Motor neuron (in vitro differentiated cells): ENCODE results near the gene ITGAX. TPM values are rescaled to one million over a fixed set of nuclear protein-coding genes. Genes with fewer than 3 reads are reported as not detected.

Experiments used
- ATAC-seq, 8 experiments: fragments of 200-7000 bp; cut with Tn5 transposase; replicated peaks in 6 of 8; 2 replicates each; pipeline ENCODE4 v1.8.0; 2021; ENCODE audit warnings: mild to moderate bottlenecking in 8 of 8, moderate library complexity in 8 of 8
- H3K27ac ChIP-seq, 2 donors: fragments of 250-450 bp; sonication (Bioruptor Pico); 2 replicates each; pipeline ENCODE4 v1.9.0; 2021; ENCODE audit warnings: antibody characterized with exemption in 2 of 2, mild to moderate bottlenecking in 2 of 2, moderate library complexity in 1 of 2
- H3K4me1 ChIP-seq, 2 donors: fragments of 250-450 bp; sonication (Bioruptor Pico); replicated peaks in 1 of 2; 2 replicates each; pipeline ENCODE4 v1.6.1; 2021; ENCODE audit warnings: antibody characterized with exemption in 2 of 2, mild to moderate bottlenecking in 2 of 2, moderate library complexity in 1 of 2
- H3K4me3 ChIP-seq, 5 donors: fragments of 250-450 bp; sonication (Bioruptor Pico); 2 replicates each; pipeline ENCODE4 v1.9.0; 2021; ENCODE audit warnings: antibody characterized with exemption in 5 of 5, mild to moderate bottlenecking in 5 of 5, moderate library complexity in 4 of 5
- WGBS, 10 experiments: fragments of 450-650 bp; shearing (Covaris generic); methylation state at CpG; one replicate each; pipeline ENCODE4 v1.0.0; 2022; 5-methylcytosine and 5-hydroxymethylcytosine counted together
- in situ Hi-C, 9 experiments: fragments of 400-800 bp; cut with MboI; loops; one replicate each; pipeline ENCODE4 v1.15.0; 2021; ENCODE audit warnings: low sequenced_read_pairs in 9 of 9, low pct_unique_long_range_greater_than_20kb in 2 of 9; ENCODE audit not compliant: unreplicated experiment in 9 of 9
- total RNA-seq, 8 experiments: library from RNA; unstranded; fragments of 300-600 nt; gene quantifications; 2 replicates each; pipeline versions ENCODE4 v1.2.3 to v1.2.4, GENCODE V29; 2022

The ITGAX gene
- total RNA-seq, 8 experiments from 2014 or later, result 0.08 to 90.0 (median 1.00) TPM; not detected in 3

DNA sequence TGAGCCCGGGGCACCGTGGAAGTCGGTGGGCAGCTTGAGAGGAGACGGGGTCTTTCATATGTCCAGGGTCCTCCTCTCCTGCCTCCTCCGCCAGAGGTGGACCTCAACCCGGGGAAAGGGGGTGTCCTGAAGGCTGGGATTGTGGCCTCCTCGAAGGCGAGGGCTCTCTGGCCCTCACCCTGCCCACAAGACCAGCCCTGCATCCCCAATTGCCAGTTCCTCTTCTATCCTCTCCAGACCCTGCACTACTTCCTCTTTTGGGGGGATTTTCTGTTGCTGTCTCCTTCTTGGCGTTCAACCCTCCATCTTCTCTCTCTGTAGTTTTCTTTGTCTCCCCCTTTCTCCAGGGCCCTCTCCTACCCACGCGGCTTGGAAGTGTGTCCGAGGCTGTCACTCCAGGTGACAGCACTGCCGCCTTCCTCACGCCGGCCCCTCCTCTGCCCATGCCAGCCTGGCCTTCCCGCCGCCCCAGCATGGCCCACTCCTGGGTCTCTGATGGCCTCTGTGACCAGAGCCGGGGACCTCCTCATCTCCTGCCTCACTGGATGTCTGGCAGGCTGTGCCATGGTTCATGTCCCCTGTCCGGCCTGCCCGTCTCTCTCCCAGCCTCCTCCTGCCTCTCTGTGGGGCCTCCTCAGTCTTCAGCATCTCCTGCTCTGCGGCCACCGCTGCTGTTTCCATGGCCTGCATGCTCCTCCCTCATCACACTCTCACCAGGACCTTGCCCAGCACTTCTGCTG, 2.4 kb upstream of the ITGAX start:
- H3K4me1 ChIP-seq, result no peaks in the 10 kb centered on the region
- H3K4me3 ChIP-seq, result no peak overlapping the region
- 63 to 94% (median 76%) methylated on average over 3 to 9 of the region's 22 CpGs; no CpG with 5 or more reads in 2 of the 10 experiments for WGBS, 10 experiments
- H3K27ac ChIP-seq, result no peak overlapping the region
- ATAC-seq, result no peak
- in situ Hi-C loops, result no loop called here

DNA sequence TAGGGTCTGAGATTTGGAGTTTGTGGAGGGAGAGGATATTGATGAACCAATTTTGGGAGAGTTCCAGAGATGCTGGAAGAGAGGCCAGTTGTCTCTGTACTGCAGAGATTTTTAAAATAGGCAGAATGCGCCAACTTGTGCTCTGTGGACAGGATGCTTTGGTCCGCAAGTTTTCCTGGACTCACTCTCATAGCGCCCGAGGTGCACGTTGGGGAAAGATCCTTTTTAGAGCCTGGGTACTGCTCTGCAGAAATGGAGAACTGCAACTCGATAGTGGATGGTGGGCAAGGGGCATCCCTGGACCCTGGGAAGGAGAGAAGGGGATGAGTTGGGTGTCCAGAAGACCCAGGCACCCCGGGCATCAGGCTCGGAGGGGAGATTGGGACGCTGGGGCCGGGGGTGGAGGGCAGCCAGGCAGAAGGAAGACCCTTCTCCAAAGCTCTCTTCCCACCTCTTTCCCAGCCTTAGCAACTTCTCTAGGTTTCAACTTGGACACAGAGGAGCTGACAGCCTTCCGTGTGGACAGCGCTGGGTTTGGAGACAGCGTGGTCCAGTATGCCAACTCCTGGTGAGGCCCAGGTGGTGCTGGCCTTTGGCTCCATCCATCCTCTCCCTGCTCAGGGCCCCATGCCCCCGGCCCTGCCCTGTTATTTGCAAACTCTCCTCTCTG, 590 bp downstream of the ITGAX start:
- ATAC-seq, result peak in 1 of 8 experiments; percentile 2
- no peaks in the 10 kb centered on the region for H3K4me1 ChIP-seq
- WGBS, 10 experiments, result 14 to 100% (median 80%) methylated on average over 1 to 7 of the region's 14 CpGs; no CpG with 5 or more reads in 4 of the 10 experiments
- H3K27ac ChIP-seq, result no peak overlapping the region
- in situ Hi-C loops, result no loop called here
- H3K4me3 ChIP-seq, result no peak overlapping the region

DNA sequence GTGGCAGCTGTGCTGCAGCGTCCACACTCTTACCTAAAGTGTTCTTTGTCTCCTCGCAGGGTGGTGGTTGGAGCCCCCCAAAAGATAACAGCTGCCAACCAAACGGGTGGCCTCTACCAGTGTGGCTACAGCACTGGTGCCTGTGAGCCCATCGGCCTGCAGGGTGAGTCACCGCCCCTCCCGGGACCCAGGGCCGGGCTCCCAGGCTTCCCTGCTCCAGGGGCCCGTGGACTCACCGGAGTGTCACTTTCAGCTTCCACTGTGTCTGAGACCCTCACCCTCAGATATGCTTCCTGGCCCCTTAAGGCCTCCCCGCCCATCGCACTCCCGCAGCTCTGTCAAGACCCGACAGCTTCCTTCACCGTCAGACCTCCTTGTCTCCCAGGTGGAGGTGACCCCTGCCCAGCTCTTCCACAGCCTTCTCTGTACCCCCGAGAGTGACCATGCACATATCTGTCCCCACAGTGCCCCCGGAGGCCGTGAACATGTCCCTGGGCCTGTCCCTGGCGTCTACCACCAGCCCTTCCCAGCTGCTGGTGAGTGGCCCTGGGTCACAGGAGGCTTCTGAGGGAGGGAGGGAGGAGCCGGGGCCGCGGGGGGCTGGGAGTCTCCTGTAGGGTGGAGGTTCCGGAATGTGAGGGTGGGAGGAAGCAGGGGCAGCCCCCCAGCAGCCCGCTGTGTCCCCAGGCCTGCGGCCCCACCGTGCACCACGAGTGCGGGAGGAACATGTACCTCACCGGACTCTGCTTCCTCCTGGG, 1.8 kb downstream of the ITGAX start:
- no peaks in the 10 kb centered on the region for H3K4me1 ChIP-seq
- no peak overlapping the region for H3K4me3 ChIP-seq
- WGBS, 10 experiments, result 57 to 100% (median 82%) methylated on average over 1 to 9 of the region's 28 CpGs; no CpG with 5 or more reads in 4 of the 10 experiments
- ATAC-seq, result no peak
- in situ Hi-C loops, result no loop called here
- no peak overlapping the region for H3K27ac ChIP-seq

- no peak overlapping the region for H3K27ac ChIP-seq
- ATAC-seq, result no peak
- in situ Hi-C loops, result no loop called here
- 0 to 98% (median 77%) methylated on average over 1 to 14 of the region's 18 CpGs; no CpG with 5 or more reads in 2 of the 10 experiments for WGBS, 10 experiments
- no peak overlapping the region for H3K4me3 ChIP-seq
- H3K4me1 ChIP-seq, result no peaks in the 10 kb centered on the region
Measured at GRCh38 chr16:31357324-31358109, 2.5 kb downstream of the ITGAX start.

DNA sequence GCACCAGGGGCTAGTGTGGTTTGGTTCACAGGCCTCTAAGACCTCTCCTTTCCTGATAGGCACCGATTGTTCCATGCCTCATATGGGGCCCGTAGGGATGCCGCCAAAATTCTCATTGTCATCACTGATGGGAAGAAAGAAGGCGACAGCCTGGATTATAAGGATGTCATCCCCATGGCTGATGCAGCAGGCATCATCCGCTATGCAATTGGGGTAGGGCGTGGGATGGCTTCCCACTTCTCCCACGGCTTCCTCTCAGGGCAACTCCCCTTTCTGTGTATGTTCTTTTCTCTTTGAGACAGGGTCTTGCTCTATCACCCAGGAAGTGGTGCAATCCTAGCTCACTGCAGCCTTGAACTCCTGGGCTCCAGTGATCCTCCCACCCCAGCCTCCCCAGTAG, 5.3 kb downstream of the ITGAX start:
- Histone ChIP-seq H3K4me3 (no peak overlapping the region), H3K4me1 (no peaks in the 10 kb centered on the region), H3K27ac (no peak overlapping the region)
- in situ Hi-C loops, result no loop called here
- ATAC-seq, result peak in 1 of 8 experiments; percentile 2
- WGBS, 10 experiments, result 10 to 92% (median 79%) methylated on average over 2 to 3 of the region's 7 CpGs; no CpG with 5 or more reads in 7 of the 10 experiments

DNA sequence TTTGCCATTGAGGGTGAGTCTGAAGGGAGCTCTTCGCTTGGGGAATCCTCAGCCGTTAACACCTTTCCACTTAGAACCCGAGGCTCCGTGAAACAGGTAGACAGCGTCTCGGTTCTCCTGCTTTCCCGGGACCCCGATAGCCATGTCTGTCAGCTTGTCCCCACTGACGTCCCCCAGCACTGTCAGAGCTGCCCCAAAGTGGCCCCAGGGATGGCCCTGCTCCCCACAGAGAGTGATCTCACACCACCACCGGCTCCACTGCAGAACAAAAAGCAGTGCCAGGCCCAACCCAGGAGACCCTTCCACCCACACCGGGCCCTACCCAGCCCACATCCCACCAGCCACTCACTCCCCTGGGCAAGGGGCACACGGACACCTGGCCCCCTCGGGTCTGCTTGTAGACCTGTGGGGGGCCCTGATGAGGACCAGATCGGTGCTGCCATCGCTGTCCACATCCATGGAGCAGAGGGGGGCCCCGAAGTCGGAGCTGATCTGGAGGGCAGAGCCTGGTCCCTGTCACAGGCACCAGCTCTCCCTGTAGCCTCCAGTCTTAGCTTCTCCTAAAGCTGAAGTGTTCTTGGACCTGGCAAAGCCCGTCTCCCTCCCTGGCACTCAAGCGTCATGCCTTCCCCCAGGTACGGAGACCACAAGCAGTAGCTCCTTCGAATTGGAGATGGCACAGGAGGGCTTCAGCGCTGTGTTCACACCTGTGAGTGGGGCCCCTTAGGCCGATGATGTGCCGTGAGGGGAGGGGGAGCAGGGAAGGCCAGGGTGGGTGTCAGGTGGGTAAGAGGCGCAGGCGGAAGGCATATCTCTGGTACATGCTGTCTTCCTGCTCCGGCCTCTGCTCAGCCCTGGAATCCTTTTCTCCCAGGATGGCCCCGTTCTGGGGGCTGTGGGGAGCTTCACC, 6.5 kb downstream of the ITGAX start:
- in situ Hi-C loops, result no loop called here
- ATAC-seq, result no peak

GRCh38 chr16:31362476-31363405, 7.8 kb downstream of the ITGAX start:
- Histone ChIP-seq H3K4me1 (no peaks in the 10 kb centered on the region), H3K4me3 (no peak overlapping the region), H3K27ac (no peak overlapping the region)
- no peak for ATAC-seq
- in situ Hi-C loops, result no loop called here
- WGBS, 10 experiments, result 100% methylated on average over 1 of the region's 26 CpGs; no CpG with 5 or more reads in 9 of the 10 experiments

More for the DNA sequence above, 6.5 kb downstream of the ITGAX start:
- Histone ChIP-seq H3K27ac (no peak overlapping the region), H3K4me1 (no peaks in the 10 kb centered on the region), H3K4me3 (no peak overlapping the region)
- 50 to 100% (median 69%) methylated on average over 1 to 10 of the region's 28 CpGs; no CpG with 5 or more reads in 3 of the 10 experiments for WGBS, 10 experiments

DNA sequence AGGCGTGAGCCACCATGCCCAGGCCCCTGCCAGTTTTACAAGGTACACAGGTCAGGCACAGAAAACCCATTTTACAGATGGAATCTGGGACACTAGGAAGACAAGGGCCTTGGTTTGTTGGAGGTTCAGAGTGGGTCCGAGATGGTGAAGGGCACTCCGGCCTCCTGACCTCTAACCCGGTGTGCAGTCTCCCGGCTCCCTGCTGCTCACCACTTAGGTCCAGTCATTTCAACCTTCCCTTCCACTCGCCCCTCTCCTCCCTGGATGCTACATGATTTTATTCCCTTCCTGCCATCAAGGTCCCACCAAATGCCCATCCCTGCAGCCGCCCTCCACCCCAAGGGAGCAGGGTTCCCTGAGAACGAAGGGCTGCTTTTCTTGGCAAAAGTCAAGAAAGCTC, 8.7 kb downstream of the ITGAX start:
- H3K4me3 ChIP-seq, result no peak overlapping the region
- no peak for ATAC-seq
- H3K27ac ChIP-seq, result no peak overlapping the region
- H3K4me1 ChIP-seq, result no peaks in the 10 kb centered on the region
- in situ Hi-C loops, result no loop called here
- whole genome bisulfite sequencing, 10 experiments, result 40 to 93% (median 68%) methylated on average over 1 to 7 of the region's 8 CpGs; no CpG with 5 or more reads in 2 of the 10 experiments

GRCh38 chr16:31364421-31364820, 9.4 kb downstream of the ITGAX start:
- in situ Hi-C loops, result no loop called here
- 27 to 67% (median 59%) methylated on average over 2 to 5 of the region's 6 CpGs; no CpG with 5 or more reads in 3 of the 10 experiments for WGBS, 10 experiments
- ATAC-seq, result no peak
- H3K4me3 ChIP-seq, result no peak overlapping the region
- H3K27ac ChIP-seq, result no peak overlapping the region
- H3K4me1 ChIP-seq, result no peaks in the 10 kb centered on the region

DNA sequence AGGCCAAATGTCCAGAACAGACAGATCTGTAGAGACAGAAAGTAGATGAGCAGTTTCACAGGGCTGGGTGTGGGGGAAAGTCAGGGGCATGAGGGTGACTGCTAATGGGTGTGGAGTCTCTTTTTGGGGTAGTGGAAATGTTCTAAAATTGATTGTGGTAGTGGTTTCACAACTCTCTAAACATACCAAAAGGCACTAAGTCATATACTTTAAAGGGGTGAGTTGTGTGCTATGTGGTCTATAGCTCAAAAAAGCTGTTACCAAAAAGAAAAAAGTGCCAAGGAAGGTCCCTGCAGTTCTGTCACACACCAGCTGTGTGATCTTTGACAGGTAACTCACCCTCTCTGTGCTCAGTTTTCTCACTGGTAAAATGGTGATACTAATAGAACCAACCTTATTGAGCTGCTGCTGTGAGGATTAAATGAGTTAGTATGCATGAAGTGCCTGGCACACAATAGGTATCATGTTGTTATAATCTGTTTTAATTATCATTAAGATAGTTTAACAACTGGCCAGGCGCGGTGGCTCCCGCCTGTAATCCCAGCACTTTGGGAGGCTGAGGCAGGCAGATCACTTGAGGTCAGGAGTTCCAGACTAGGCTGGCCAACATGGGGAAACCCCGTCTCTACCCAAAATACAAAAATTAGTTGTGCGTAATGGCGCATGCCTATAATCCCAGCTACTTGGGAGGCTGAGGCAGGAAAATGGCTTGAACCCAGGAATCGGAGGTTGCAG, 10.3 kb downstream of the ITGAX start:
- in situ Hi-C loops, result no loop called here
- Histone ChIP-seq H3K27ac (no peak overlapping the region), H3K4me1 (no peaks in the 10 kb centered on the region), H3K4me3 (no peak overlapping the region)
- 68 to 92% (median 80%) methylated on average over 1 to 6 of the region's 7 CpGs; no CpG with 5 or more reads in 2 of the 10 experiments for WGBS, 10 experiments
- no peak for ATAC-seq
